ENCODE results near the gene IPPK.

IPPK gene

GRCh38 chr9:92655896-92656536 lies 13.9 kb downstream of the IPPK start:
- DNase-seq = no peak

- DNase-seq = no peak
These were observed 14.6 kb downstream of the IPPK start for GRCh38 chr9:92655366-92655765.

- DNase-seq = no peak
These were observed 15.2 kb downstream of the IPPK start for GRCh38 chr9:92654481-92655301.

- DNase-seq = no peak
These were observed 17.5 kb downstream of the IPPK start for GRCh38 chr9:92652461-92652860.

GRCh38 chr9:92650839-92651621 lies 18.9 kb downstream of the IPPK start:
- no peak for DNase-seq

- no peak for DNase-seq
These were observed 19.6 kb downstream of the IPPK start for GRCh38 chr9:92650296-92650695.

GRCh38 chr9:92649007-92649406 lies 20.9 kb downstream of the IPPK start:
- no peak for DNase-seq

GRCh38 chr9:92648474-92648971 lies 21.4 kb downstream of the IPPK start:
- DNase-seq = no peak

GRCh38 chr9:92647671-92648473 lies 22.1 kb downstream of the IPPK start:
- no peak for DNase-seq

GRCh38 chr9:92645041-92645440 lies 24.9 kb downstream of the IPPK start:
- no peak for DNase-seq

GRCh38 chr9:92644278-92644677 lies 25.7 kb downstream of the IPPK start:
- no peak for DNase-seq

GRCh38 chr9:92642564-92642963 lies 27.4 kb downstream of the IPPK start:
- DNase-seq = no peak

GRCh38 chr9:92642041-92642451 lies 27.9 kb downstream of the IPPK start:
- DNase-seq = no peak

- no peak for DNase-seq
These were observed 28.7 kb downstream of the IPPK start for GRCh38 chr9:92641092-92641809.

- no peak for DNase-seq
These were observed 29.4 kb downstream of the IPPK start for GRCh38 chr9:92640398-92641091.

- DNase-seq = no peak
These were observed 30.1 kb downstream of the IPPK start for GRCh38 chr9:92639791-92640271.

GRCh38 chr9:92639124-92639523 lies 30.8 kb downstream of the IPPK start:
- no peak for DNase-seq

- DNase-seq = no peak
These were observed 31.3 kb downstream of the IPPK start for GRCh38 chr9:92638621-92639101.

- DNase-seq = no peak
These were observed 31.9 kb downstream of the IPPK start for GRCh38 chr9:92637886-92638620.

- no peak for DNase-seq
These were observed 32.6 kb downstream of the IPPK start for GRCh38 chr9:92637326-92637725.

Measured in CD4-positive, alpha-beta T cell treated with Interleukin-4 for 4 hours (primary cell).